ENCODE measurements around the gene MEI1.
"Not testable (repeated sequence)": the region's sequence is repeated elsewhere in the genome, so short reads cannot be mapped to it uniquely, and the experiment has no call there.

Gene MEI1

DNA sequence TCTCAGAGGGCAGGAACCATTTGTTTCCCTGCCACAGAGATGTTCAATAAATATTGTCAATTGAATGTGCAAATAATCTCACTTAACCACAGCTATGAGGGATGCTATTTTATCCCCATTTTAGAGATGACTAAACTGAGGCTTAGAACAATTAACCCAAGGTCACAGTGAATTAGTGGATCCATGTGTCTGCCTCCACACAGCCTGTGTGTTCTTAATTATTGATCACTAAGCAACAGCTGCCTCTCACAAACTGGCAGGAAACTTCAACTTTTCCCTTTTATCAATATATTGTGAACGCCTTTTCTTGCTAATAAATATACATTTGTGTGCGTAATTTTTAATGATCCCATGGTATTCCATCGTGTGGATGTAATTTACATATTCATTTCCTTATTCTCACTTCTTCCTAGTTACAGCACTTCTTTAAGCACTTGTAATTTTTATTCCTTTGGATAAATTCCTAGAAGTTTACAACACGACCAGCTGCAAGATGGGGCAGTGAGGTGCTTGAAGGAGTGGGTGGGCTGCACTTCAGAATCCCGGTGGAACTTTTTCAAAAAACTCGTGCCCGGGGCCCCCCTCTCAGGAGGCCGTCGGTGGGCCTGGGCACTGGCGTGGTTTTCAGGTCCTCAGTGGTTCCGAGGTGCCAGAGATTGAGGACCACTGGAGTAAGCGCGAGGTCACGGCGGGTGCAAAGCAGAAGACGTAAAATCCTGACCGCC, 132.7 kb downstream of the MEI1 start:
- Histone ChIP-seq H3K9me3 (ENCODE audit: control insufficient read depth, low read length) (no peaks in the 10 kb centered on the region), H3K9ac (ENCODE audit: low read length) (peak overlapping the region; percentile 78), H3K27me3 (ENCODE audit: control insufficient read depth, insufficient read depth, low read length) (no peaks in the 10 kb centered on the region), H3K4me3 (ENCODE audit: low read length) (peak overlapping the region; percentile 27), H3K36me3 (ENCODE audit: control insufficient read depth, insufficient read depth, low read length) (no peaks in the 10 kb centered on the region), H3K4me1 (ENCODE audit: control insufficient read depth, insufficient read depth, low read length) (peaks cover 37% of the 10 kb centered on the region)

DNA sequence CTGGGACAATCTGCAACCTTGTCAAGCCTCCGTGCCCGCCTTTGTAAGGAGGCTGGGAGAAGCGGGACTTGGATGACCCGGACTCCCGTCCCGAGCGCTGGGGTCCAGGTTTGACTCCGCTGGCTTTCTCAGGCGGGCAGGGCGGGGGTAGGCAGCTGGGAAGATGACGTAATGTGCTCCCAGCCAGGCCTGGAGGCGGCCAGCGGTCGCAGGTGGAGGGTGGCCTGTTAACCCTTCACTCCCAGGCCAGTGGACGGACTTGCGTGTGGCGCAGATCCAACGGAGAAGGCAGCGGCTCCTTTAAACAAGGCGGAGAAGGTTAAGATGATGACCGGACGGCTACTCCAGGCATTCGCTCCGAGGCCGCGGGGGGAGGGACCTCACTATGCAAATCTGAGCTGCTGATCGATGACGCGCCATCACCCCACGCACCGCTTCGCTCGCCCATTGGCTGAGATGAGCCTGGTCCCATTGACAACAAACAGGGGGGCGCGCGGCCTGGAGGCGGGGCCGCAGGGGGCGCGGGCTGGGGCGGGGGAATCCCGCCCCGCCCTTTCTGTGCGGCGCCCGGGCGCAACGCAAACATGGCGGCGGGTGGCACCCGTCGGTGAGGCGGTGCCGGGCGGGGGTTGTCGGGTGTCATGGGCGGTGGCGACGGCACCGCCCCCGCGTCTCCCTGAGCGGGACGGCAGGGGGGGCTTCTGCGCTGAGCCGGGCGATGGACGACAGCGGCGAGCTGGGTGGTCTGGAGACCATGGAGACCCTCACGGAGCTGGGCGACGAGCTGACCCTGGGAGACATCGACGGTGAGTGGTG, 133.5 kb downstream of the MEI1 start, which contains the start of gene SREBF2:
Gene SREBF2 (plus strand): TSS at position 553 of the 816 bp plus-strand sequence. CDS start 166 bp downstream, at position 719.
- peaks cover 35% of the 10 kb centered on the region for H3K4me1 ChIP-seq (ENCODE audit: control insufficient read depth, insufficient read depth, low read length)
- peak within 1 kb of the TSS; percentile 85 for H3K9ac ChIP-seq (ENCODE audit: low read length)
- no peaks in the 10 kb centered on the region for H3K27me3 ChIP-seq (ENCODE audit: control insufficient read depth, insufficient read depth, low read length)
- H3K36me3 ChIP-seq (ENCODE audit: control insufficient read depth, insufficient read depth, low read length) = no peaks in the 10 kb centered on the region
- peak within 1 kb of the TSS; percentile 51 for H3K4me3 ChIP-seq (ENCODE audit: low read length)
- no peaks in the 10 kb centered on the region for H3K9me3 ChIP-seq (ENCODE audit: control insufficient read depth, low read length)

DNA sequence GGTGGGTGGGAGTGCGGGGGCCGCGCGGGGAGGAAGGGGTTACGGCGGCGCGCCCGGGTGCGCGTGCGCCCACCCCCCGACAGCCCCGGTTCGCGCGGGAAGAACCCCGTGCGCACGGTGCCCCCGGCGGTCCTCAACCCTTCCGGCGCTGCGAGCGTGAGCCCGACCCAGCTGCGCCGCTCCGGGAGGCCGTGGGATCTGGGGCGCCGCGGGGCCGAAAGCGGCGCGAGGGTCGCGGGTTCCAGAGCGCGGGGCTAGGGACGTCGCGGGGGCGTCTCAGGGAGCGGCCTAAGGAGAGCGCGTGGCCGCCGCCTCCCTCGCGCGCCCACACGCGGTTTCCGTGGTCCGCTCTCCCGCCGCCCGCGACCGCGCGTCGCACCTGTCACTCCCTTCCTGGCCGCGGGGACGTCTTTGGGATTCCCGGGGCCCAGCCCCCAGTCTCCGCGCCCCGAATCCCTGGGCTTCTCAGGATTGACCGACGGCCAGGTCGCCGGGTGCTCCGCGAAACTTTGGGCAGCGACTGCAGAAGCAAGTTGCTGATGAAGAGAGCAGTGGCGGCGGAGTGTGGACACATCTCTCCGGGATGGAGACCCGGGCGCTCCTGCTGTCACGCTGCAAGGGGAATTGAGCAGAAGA, 134.2 kb downstream of the MEI1 start:
- H3K9ac ChIP-seq (ENCODE audit: low read length) = peak overlapping the region; percentile 85
- H3K4me3 ChIP-seq (ENCODE audit: low read length) = peak overlapping the region; percentile 51
- no peaks in the 10 kb centered on the region for H3K9me3 ChIP-seq (ENCODE audit: control insufficient read depth, low read length)
- no peaks in the 10 kb centered on the region for H3K36me3 ChIP-seq (ENCODE audit: control insufficient read depth, insufficient read depth, low read length)
- no peaks in the 10 kb centered on the region for H3K27me3 ChIP-seq (ENCODE audit: control insufficient read depth, insufficient read depth, low read length)
- peaks cover 35% of the 10 kb centered on the region for H3K4me1 ChIP-seq (ENCODE audit: control insufficient read depth, insufficient read depth, low read length)

DNA sequence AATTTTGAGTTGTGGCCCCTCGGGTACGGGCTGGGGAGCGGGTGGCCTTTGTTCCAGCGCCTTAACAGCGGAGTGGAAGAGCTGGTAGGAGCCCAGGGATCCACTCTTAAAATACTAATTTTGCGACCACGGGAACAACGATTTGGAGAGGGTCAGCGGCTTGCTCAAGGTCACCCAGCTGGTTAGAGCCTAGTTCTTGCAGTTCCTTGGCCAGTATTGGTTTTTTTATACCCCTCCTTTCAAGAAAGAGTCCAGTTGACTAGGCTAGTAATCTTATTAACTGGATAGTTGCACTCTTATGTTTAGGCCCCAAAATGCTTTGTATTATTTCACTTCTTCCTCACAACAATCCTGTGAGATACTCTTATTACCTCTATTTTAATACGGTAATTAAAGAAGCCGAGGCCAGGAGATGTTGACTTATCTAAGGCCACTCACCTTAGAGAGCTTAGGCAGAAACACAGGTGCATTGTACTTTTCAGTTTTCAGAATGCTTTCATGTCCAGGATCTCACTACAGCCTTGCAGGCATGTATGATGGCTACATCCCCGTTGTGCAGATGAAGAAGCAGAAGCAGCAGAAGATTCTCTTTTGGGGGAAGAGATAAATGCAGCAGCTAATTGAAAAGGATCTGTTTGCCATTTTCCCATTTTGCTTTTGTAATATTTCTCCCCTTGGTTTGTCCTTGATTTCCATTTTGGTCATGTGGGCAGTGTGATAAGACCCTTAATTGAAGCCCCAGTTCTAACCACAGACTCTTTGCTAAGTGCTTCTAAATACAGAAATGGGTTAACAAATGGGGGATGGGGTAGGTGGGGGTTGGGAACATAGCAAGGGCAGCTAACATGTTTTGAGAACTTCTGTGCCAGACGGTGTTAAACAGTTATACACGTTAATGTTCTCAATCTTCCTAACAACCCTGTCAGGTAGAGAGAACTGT, 135.0 kb downstream of the MEI1 start:
- Histone ChIP-seq H3K4me1 (ENCODE audit: control insufficient read depth, insufficient read depth, low read length) (peaks cover 38% of the 10 kb centered on the region), H3K36me3 (ENCODE audit: control insufficient read depth, insufficient read depth, low read length) (no peaks in the 10 kb centered on the region), H3K9ac (ENCODE audit: low read length) (peak overlapping the region; percentile 85), H3K27me3 (ENCODE audit: control insufficient read depth, insufficient read depth, low read length) (no peaks in the 10 kb centered on the region), H3K4me3 (ENCODE audit: low read length) (peak overlapping the region; percentile 51), H3K9me3 (ENCODE audit: control insufficient read depth, low read length) (no peaks in the 10 kb centered on the region)

DNA sequence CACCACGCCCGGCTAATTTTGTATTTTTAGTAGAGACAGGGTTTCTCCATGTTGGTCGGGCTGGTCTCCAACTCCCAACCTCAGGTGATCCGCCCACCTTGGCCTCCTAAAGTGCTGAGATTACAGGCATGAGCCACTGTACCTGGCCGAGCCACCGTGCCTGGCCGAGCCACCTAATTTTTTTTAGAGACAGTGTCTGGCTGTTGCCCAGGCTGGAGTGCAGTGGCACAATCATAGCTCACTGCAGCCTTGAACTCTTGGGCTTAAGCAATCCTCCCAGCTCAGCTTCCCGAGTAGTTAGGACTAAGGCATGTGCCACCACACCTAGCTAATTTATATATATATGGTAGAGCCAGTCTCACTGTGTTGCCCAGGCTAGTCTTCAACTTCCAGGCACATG, 136.2 kb downstream of the MEI1 start:
- H3K9me3 ChIP-seq (ENCODE audit: control insufficient read depth, low read length); H3K36me3 ChIP-seq (ENCODE audit: control insufficient read depth, insufficient read depth, low read length); H3K4me3 ChIP-seq (ENCODE audit: low read length); H3K27me3 ChIP-seq (ENCODE audit: control insufficient read depth, insufficient read depth, low read length); H3K9ac ChIP-seq (ENCODE audit: low read length): not testable (repeated sequence)
- H3K4me1 ChIP-seq (ENCODE audit: control insufficient read depth, insufficient read depth, low read length) = peaks cover 48% of the 10 kb centered on the region

DNA sequence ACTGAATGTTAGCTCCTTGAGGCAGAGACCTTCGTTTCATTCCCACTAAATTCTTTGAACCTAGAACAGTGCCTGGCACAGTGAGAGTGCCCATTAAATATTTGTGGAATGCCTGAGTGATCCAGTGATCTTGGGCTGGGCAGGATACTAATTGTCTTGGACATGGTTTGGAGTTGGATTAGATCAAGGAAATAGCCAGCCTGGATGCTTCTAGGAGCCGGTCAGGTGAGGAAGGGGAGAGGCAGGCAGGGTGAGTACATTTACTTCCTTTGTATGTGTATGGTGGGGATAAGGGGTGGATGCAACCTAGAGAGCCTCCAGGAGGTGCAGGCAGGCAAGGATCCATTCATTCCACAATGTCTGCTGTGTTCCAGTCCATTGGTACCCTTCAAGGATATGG, 137.2 kb downstream of the MEI1 start:
- Histone ChIP-seq H3K9me3 (ENCODE audit: control insufficient read depth, low read length) (no peaks in the 10 kb centered on the region), H3K4me3 (ENCODE audit: low read length) (no peak overlapping the region), H3K27me3 (ENCODE audit: control insufficient read depth, insufficient read depth, low read length) (no peaks in the 10 kb centered on the region), H3K36me3 (ENCODE audit: control insufficient read depth, insufficient read depth, low read length) (no peaks in the 10 kb centered on the region), H3K9ac (ENCODE audit: low read length) (no peak overlapping the region), H3K4me1 (ENCODE audit: control insufficient read depth, insufficient read depth, low read length) (peaks cover 55% of the 10 kb centered on the region)

DNA sequence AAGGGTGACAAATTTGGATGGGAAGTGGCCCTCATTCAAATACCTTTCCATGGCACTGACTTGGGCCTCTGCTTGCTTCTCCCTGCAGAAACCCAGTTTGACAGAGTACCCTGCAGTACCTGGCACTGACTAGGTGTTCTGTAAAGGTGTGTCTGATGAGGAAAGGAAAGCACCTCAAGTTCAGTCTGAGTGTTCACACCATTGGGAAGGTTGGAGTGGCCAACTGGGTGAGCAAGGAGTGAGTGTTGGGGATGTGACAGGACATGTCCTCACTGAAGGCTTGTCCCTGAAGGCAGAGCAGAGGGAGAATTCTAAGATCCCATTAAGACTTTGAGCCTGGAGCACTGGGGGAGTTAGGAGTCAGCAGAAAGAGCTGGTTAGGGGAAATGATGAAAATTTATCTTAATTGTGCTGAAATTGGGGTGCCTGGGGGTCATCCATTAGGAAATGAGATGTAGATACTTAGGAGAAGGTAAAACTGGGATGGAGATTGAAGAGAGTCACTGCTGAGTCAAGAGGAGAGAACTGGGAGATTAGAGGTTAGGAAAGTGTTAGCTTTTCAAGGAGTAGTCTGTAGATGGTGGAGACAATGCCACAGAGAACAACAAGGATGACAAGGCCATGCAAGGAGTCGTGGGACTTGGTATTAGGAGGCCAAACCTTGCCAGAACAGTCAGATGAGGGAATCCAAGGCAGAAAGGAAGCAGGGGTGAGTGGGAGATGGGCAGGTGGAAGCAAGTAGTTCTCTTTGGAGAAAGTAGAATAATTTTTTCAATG, 139.7 kb downstream of the MEI1 start:
- Histone ChIP-seq H3K9ac (ENCODE audit: low read length) (no peak overlapping the region), H3K9me3 (ENCODE audit: control insufficient read depth, low read length) (no peaks in the 10 kb centered on the region), H3K36me3 (ENCODE audit: control insufficient read depth, insufficient read depth, low read length) (no peaks in the 10 kb centered on the region), H3K27me3 (ENCODE audit: control insufficient read depth, insufficient read depth, low read length) (no peaks in the 10 kb centered on the region), H3K4me3 (ENCODE audit: low read length) (no peak overlapping the region), H3K4me1 (ENCODE audit: control insufficient read depth, insufficient read depth, low read length) (peaks cover 66% of the 10 kb centered on the region)

DNA sequence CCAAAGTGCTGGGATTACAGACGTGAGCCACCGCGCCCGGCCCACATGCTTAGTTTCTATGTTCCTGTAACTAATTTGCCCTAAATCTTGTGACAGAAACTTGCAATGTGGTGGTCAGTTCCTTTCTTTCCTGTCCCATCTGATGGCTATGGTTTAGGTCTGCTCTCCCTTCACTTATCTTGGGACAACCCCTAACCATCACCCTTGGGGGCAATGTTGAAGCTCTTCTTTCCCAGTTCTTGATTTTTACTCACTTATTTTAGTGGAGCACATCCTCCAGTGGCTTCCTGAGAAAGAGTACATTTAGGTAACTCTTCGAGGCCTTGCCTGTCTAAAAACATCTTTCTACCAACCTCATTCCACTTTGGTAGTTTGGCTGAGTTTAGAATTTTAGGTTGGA, 140.9 kb downstream of the MEI1 start:
- H3K4me1 ChIP-seq (ENCODE audit: control insufficient read depth, insufficient read depth, low read length) = peaks cover 77% of the 10 kb centered on the region
- H3K9ac ChIP-seq (ENCODE audit: low read length) = no peak overlapping the region

DNA sequence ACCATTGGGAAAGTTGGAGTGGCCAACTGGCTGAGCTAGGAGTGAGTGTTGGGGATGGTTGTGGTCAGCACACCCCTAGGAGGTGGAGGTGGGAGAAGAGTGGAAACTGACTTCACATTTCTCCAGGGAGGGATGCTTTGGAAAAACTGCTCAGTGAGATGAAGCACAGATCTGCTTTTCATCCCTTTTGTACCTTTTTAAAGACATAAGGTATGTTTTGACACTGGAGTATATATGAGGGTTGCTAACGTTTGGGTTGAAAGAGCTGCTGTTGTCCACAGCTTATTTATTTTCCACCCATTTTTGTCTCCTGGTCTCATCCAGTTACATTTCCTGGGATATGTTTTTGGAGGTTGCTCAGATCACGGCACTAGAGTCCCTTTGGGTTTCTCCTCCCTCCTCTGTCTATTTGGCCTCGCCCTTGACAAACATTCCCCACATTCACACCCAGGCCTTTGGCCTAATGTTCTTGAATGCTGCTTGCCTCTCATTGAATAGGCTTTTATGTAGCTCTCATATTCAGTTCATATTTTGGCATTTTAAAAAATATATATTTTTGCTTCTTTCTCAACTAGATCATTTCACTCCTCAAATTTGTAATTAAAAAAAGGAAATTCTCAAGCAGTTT, 141.9 kb downstream of the MEI1 start:
- peak overlapping the region; percentile 14 for H3K9ac ChIP-seq (ENCODE audit: low read length)
- no peaks in the 10 kb centered on the region for H3K36me3 ChIP-seq (ENCODE audit: control insufficient read depth, insufficient read depth, low read length)
- H3K4me1 ChIP-seq (ENCODE audit: control insufficient read depth, insufficient read depth, low read length) = peaks cover 81% of the 10 kb centered on the region
- H3K9me3 ChIP-seq (ENCODE audit: control insufficient read depth, low read length) = no peaks in the 10 kb centered on the region
- H3K4me3 ChIP-seq (ENCODE audit: low read length) = no peak overlapping the region
- no peaks in the 10 kb centered on the region for H3K27me3 ChIP-seq (ENCODE audit: control insufficient read depth, insufficient read depth, low read length)

More for the DNA sequence above, 140.9 kb downstream of the MEI1 start:
- Histone ChIP-seq H3K27me3 (ENCODE audit: control insufficient read depth, insufficient read depth, low read length) (no peaks in the 10 kb centered on the region), H3K36me3 (ENCODE audit: control insufficient read depth, insufficient read depth, low read length) (no peaks in the 10 kb centered on the region), H3K9me3 (ENCODE audit: control insufficient read depth, low read length) (no peaks in the 10 kb centered on the region), H3K4me3 (ENCODE audit: low read length) (no peak overlapping the region)

DNA sequence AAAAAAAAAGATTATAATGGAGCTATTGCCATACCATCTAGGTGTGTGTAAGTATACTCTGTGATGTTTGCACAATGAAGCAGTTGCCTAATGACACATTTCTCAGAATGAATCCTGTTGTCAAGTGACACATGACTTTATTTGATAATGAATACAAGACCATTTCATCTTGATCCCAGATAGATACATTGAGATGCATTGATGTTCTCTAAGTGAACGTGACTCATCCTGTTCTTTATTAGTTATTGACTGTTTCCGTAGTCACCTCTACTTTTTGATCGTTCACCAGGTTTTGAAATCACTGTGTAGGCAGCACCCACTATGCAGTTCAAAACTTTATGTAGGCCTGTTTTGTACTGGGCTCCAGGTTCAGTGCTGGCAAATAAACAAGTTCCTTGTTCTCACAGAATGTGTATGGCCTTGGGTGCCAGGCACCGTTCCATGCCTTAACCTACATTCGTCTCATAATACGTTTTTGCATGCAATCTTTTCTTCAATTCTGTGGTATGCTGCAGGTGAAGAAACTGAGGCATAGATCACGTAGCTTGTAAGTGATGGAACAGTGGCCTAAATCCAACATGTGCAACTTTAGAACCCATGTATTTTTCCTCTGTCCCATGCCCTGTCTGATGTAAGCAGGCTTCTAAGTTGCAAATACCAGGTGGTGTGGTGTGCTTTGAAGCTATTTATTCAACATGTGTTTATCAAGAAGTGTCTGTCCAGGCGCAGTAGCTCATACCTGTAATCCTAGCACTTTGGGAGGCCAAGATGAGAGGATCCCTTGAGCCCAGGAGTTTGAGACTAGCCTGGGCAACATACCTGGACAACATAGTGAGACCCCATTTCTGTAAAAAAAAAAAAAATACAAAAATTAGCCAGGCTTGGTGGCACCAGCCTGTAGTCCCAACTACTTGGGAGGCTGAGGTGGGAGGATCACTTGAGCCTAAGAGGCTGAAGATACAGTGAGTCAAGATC, 144.0 kb downstream of the MEI1 start:
- no peak overlapping the region for H3K4me3 ChIP-seq (ENCODE audit: low read length)
- H3K4me1 ChIP-seq (ENCODE audit: control insufficient read depth, insufficient read depth, low read length) = peaks cover 82% of the 10 kb centered on the region
- H3K36me3 ChIP-seq (ENCODE audit: control insufficient read depth, insufficient read depth, low read length) = no peaks in the 10 kb centered on the region

More for the DNA sequence above, 144.0 kb downstream of the MEI1 start:
- peak overlapping the region; percentile 8 for H3K9ac ChIP-seq (ENCODE audit: low read length)
- no peaks in the 10 kb centered on the region for H3K9me3 ChIP-seq (ENCODE audit: control insufficient read depth, low read length)
- no peaks in the 10 kb centered on the region for H3K27me3 ChIP-seq (ENCODE audit: control insufficient read depth, insufficient read depth, low read length)

Measured in mucosa of stomach (tissue), 1 donor.